RCC 7860 (cell line): Measurements from ENCODE around the gene ALPP.
"Not testable (repeated sequence)": the region's sequence is repeated elsewhere in the genome, so short reads cannot be mapped to it uniquely, and the experiment has no call there.

Experiments
- DNase-seq: peaks from one replicate; pipeline ENCODE4 v3.0.0-alpha.2; 2015; ENCODE audit warnings: low spot score
- FAIRE-seq: peaks from 2 replicates; lab custom pipeline; 2012; peaks lifted over from hg19 to GRCh38; lab: Jason Lieb, UNC

ALPP gene

GRCh38 chr2:232378735-232379151 lies at the start of gene ALPP:
ALPP (plus strand) TSS chr2:232378751; CDS start chr2:232378803, 52 bp downstream.
- not testable (repeated sequence) for DNase-seq, FAIRE-seq

GRCh38 chr2:232329716-232330067 lies 48.9 kb upstream of the ALPP start:
- no peak for DNase-seq

GRCh38 chr2:232330068-232330999 lies 48.2 kb upstream of the ALPP start:
- FAIRE-seq (no peak), DNase-seq (no peak)

More at GRCh38 chr2:232329716-232330067, 48.9 kb upstream of the ALPP start:
- FAIRE-seq, result no peak

GRCh38 chr2:232331061-232331460 lies 47.5 kb upstream of the ALPP start:
- not testable (repeated sequence) for FAIRE-seq, DNase-seq

GRCh38 chr2:232331641-232332040 lies 46.9 kb upstream of the ALPP start:
- FAIRE-seq, DNase-seq: not testable (repeated sequence)

GRCh38 chr2:232332244-232332939 lies 46.2 kb upstream of the ALPP start:
- not testable (repeated sequence) for DNase-seq, FAIRE-seq

- no peak for DNase-seq
- FAIRE-seq, result no peak
Observed at GRCh38 chr2:232332940-232333259, 45.7 kb upstream of the ALPP start.

GRCh38 chr2:232333361-232334135 lies 45.0 kb upstream of the ALPP start:
- no peak for FAIRE-seq
- DNase-seq, result no peak

GRCh38 chr2:232334136-232334884 lies 44.2 kb upstream of the ALPP start:
- DNase-seq, FAIRE-seq: not testable (repeated sequence)

GRCh38 chr2:232334885-232335205 lies 43.7 kb upstream of the ALPP start:
- not testable (repeated sequence) for DNase-seq, FAIRE-seq

GRCh38 chr2:232335206-232335858 lies 43.2 kb upstream of the ALPP start:
- FAIRE-seq, DNase-seq: not testable (repeated sequence)

GRCh38 chr2:232335859-232336215 lies 42.7 kb upstream of the ALPP start:
- DNase-seq (no peak), FAIRE-seq (no peak)

GRCh38 chr2:232336241-232336736 lies 42.3 kb upstream of the ALPP start:
- FAIRE-seq (no peak), DNase-seq (no peak)

GRCh38 chr2:232336981-232337720 lies 41.4 kb upstream of the ALPP start:
- DNase-seq (no peak), FAIRE-seq (no peak)

GRCh38 chr2:232338094-232338758 lies 40.3 kb upstream of the ALPP start:
- FAIRE-seq, result not testable (repeated sequence)

GRCh38 chr2:232338759-232339106 lies 39.8 kb upstream of the ALPP start:
- FAIRE-seq (no peak), DNase-seq (no peak)

More at GRCh38 chr2:232338094-232338758, 40.3 kb upstream of the ALPP start:
- not testable (repeated sequence) for DNase-seq

GRCh38 chr2:232339121-232340081 lies 39.1 kb upstream of the ALPP start:
- no peak for FAIRE-seq
- DNase-seq, result no peak
